IMR-90 (cell line): ENCODE data around the gene HOXC13.

ENCODE experiments used
- BHLHE40 ChIP-seq: fragments of 150-350 bp; IDR thresholded peaks from 2 replicates; pipeline ENCODE4 v1.6.1; 2016; ENCODE audit warnings: mild to moderate bottlenecking, low read depth, low read length
- CEBPB ChIP-seq: IDR thresholded peaks from 2 replicates; pipeline ENCODE4 v1.6.1; 2012; ENCODE audit warnings: low read depth, low read length, improper control_type of control experiment
- CHD1 ChIP-seq: IDR thresholded peaks from 2 replicates; pipeline ENCODE4 v1.6.1; 2012; ENCODE audit warnings: low read depth, low read length, improper control_type of control experiment
- CTCF ChIP-seq: conservative IDR thresholded peaks from 2 replicates; pipeline ENCODE4 v1.5.1; 2012; ENCODE audit warnings: mild to moderate bottlenecking, low read depth, low read length, improper control_type of control experiment
- FOS ChIP-seq: fragments of 150-350 bp; IDR thresholded peaks from 2 replicates; pipeline ENCODE4 v1.6.1; 2016; ENCODE audit warnings: low read depth, low read length
- MAZ ChIP-seq: IDR thresholded peaks from 2 replicates; pipeline ENCODE4 v1.6.1; 2012; ENCODE audit warnings: low read depth, mild to moderate bottlenecking, low read length, improper control_type of control experiment, moderate library complexity, borderline replicate concordance
- MXI1 ChIP-seq: IDR thresholded peaks from 2 replicates; pipeline ENCODE4 v1.6.1; 2012; ENCODE audit warnings: low read depth, mild to moderate bottlenecking, low read length, moderate library complexity, borderline replicate concordance
- POLR2A ChIP-seq: IDR thresholded peaks from 2 replicates; pipeline ENCODE4 v1.6.1; 2012; ENCODE audit warnings: mild to moderate bottlenecking, low read depth, low read length
- RAD21 ChIP-seq: IDR thresholded peaks from 2 replicates; pipeline ENCODE4 v1.6.1; 2012; ENCODE audit warnings: low read length, improper control_type of control experiment
- RCOR1 ChIP-seq: IDR thresholded peaks from 2 replicates; pipeline ENCODE4 v1.6.1; 2012; ENCODE audit warnings: mild to moderate bottlenecking, low read length, improper control_type of control experiment; ENCODE audit not compliant: insufficient replicate concordance
- SMC3 ChIP-seq: fragments of 150-350 bp; IDR thresholded peaks from 2 replicates; pipeline ENCODE4 v1.6.1; 2016; ENCODE audit warnings: low read depth, mild to moderate bottlenecking, antibody characterized with exemption, low read length, moderate library complexity
- USF2 ChIP-seq: fragments of 150-350 bp; IDR thresholded peaks from 2 replicates; pipeline ENCODE4 v1.6.1; 2017; ENCODE audit warnings: mild to moderate bottlenecking, antibody characterized with exemption, low read length, low read depth

GRCh38 chr12:53966085-53966384, 27.4 kb downstream of the HOXC13 start:
- TF ChIP-seq CTCF (no peak), RCOR1 (no peak), MXI1 (no peak), CEBPB (no peak), POLR2A (no peak), CHD1 (no peak), SMC3 (no peak), RAD21 (no peak), MAZ (no peak), FOS (no peak), BHLHE40 (no peak), USF2 (no peak)
